Endothelial cell of umbilical vein (primary cell): Measurements from ENCODE around the gene ZNF182. TPM values are rescaled to one million over a fixed set of nuclear protein-coding genes. Genes with fewer than 3 reads are reported as not detected.

Source experiments
- BruUV-seq: library from RNA; stranded (reverse); fragments of 400-500 nt; replicated peaks from 2 replicates; lab custom pipeline; 2021; lab: Mats Ljungman, UMichigan
- CTCF ChIA-PET: fragments of 300-600, 350-600 bp; sonication (Branson Sonifier 250); formaldehyde crosslinking; loops from one replicate; lab custom pipeline; 2021; ENCODE audit warnings: antibody characterized with exemption, inconsistent platforms; lab: Charles Lee
- POLR2A ChIA-PET: fragments of 300-600, 350-600 bp; sonication (Branson Sonifier 250); formaldehyde crosslinking; loops from one replicate; lab custom pipeline; 2021; ENCODE audit warnings: antibody characterized with exemption, inconsistent platforms; lab: Charles Lee
- DNase-seq: peaks from one replicate; pipeline ENCODE4 v3.0.0-alpha.2; 2011; ENCODE audit warnings: low read depth, low spot score
- FAIRE-seq: peaks from 2 replicates; lab custom pipeline; 2011; peaks lifted over from hg19 to GRCh38; lab: Jason Lieb, UNC
- H2AFZ ChIP-seq: 2 replicates; pipeline ENCODE4 v1.6.0; 2012; ENCODE audit warnings: low read depth, low read length, control low read depth, inconsistent platforms
- H3K27ac ChIP-seq: 2 replicates; pipeline ENCODE4 v1.5.1; 2011; ENCODE audit warnings: low read depth, mild to moderate bottlenecking, control low read depth, low read length, moderate library complexity; ENCODE audit not compliant: insufficient read depth
- H3K27me3 ChIP-seq, 2 experiments: 2 replicates each; pipeline versions ENCODE4 v1.6.0 to v1.6.1; 2011; ENCODE audit warnings: low read length in 2 of 2, mixed read lengths in 1 of 2; ENCODE audit not compliant: control insufficient read depth in 2 of 2, insufficient read depth in 2 of 2
- H3K36me3 ChIP-seq, 2 experiments: 2 replicates in 1 of 2; 3 replicates in 1 of 2; pipeline ENCODE4 v1.5.1; 2011; ENCODE audit warnings: low read length in 2 of 2, mild to moderate bottlenecking in 1 of 2, moderate library complexity in 1 of 2; ENCODE audit not compliant: control insufficient read depth in 2 of 2, insufficient read depth in 2 of 2; ENCODE audit errors: extremely low read depth in 1 of 2
- H3K4me1 ChIP-seq: 3 replicates; pipeline ENCODE4 v1.5.1; 2011; ENCODE audit warnings: mild to moderate bottlenecking, low read length; ENCODE audit not compliant: control insufficient read depth, insufficient read depth; ENCODE audit errors: extremely low read depth
- H3K4me2 ChIP-seq: 2 replicates; pipeline ENCODE4 v1.6.1; 2011; ENCODE audit warnings: low read length, control low read depth, mixed read lengths; ENCODE audit not compliant: insufficient read depth
- H3K4me3 ChIP-seq, 3 experiments: fragments of 200-600 bp in 1 of 3; sonication (generic), shearing (Covaris generic) in 1 of 3; replicated peaks in 1 of 3; 2 replicates each; pipeline ENCODE4 v1.5.1; 2011 to 2016; ENCODE audit warnings: control low read depth in 3 of 3, low read length in 3 of 3, mild to moderate bottlenecking in 2 of 3, inconsistent platforms in 1 of 3, low read depth in 1 of 3, moderate library complexity in 1 of 3; ENCODE audit not compliant: insufficient read depth in 1 of 3
- H3K79me2 ChIP-seq: 2 replicates; pipeline ENCODE4 v1.6.0; 2012; ENCODE audit warnings: low read length, inconsistent platforms; ENCODE audit not compliant: control insufficient read depth, insufficient read depth
- H3K9ac ChIP-seq: replicated peaks from 2 replicates; pipeline ENCODE3; 2011; ENCODE audit warnings: low read length, control low read depth; ENCODE audit not compliant: insufficient read depth; ENCODE audit errors: extremely low read depth
- H3K9me1 ChIP-seq: replicated peaks from 3 replicates; pipeline ENCODE4 v1.6.0; 2011; ENCODE audit warnings: mild to moderate bottlenecking, low read length; ENCODE audit not compliant: control insufficient read depth, insufficient read depth; ENCODE audit errors: extremely low read depth
- H3K9me3 ChIP-seq: replicated peaks from 2 replicates; pipeline ENCODE4 v1.5.1; 2012; ENCODE audit warnings: low read length, inconsistent platforms; ENCODE audit not compliant: control insufficient read depth, insufficient read depth
- H4K20me1 ChIP-seq: replicated peaks from 2 replicates; pipeline ENCODE3; 2011; ENCODE audit warnings: mild to moderate bottlenecking, low read length; ENCODE audit not compliant: control insufficient read depth, insufficient read depth; ENCODE audit errors: extremely low read depth
- CTCF ChIP-seq, 2 donors: IDR thresholded peaks; 1 replicate in 1 of 2; 2 replicates in 1 of 2; pipeline ENCODE4 v1.5.1; 2011; ENCODE audit warnings: low read length in 2 of 2, mild to moderate bottlenecking in 2 of 2, moderate library complexity in 2 of 2, control low read depth in 1 of 2, inconsistent platforms in 1 of 2, low read depth in 1 of 2; ENCODE audit not compliant: insufficient read depth in 1 of 2; ENCODE audit errors: extremely low read depth in 1 of 2
- EZH2 ChIP-seq: IDR thresholded peaks from 2 replicates; pipeline ENCODE4 v1.6.1; 2012; ENCODE audit warnings: borderline replicate concordance, low read depth, mild to moderate bottlenecking, moderate library complexity, low read length, inconsistent platforms; ENCODE audit not compliant: severe bottlenecking
- FOS ChIP-seq: IDR thresholded peaks from 2 replicates; pipeline ENCODE4 v1.6.1; 2011; ENCODE audit warnings: mild to moderate bottlenecking, low read length, moderate library complexity, borderline replicate concordance; ENCODE audit not compliant: insufficient read depth
- GATA2 ChIP-seq: IDR thresholded peaks from 2 replicates; pipeline ENCODE4 v1.7.0; 2011; ENCODE audit warnings: low read depth, mild to moderate bottlenecking, moderate library complexity, mixed read lengths, low read length; ENCODE audit not compliant: insufficient read length, insufficient read depth
- JUN ChIP-seq: IDR thresholded peaks from 2 replicates; pipeline ENCODE4 v1.6.1; 2011; ENCODE audit warnings: borderline replicate concordance, low read depth; ENCODE audit not compliant: insufficient read length, insufficient read depth
- MAX ChIP-seq: IDR thresholded peaks from 2 replicates; pipeline ENCODE4 v1.6.1; 2011; ENCODE audit not compliant: insufficient read depth, insufficient read length
- MYC ChIP-seq: IDR thresholded peaks from one replicate; pipeline ENCODE4 v1.6.1; 2011; ENCODE audit warnings: mild to moderate bottlenecking, low read depth, low read length
- POLR2A ChIP-seq: IDR thresholded peaks from 2 replicates; pipeline ENCODE4 v1.6.1; 2012; ENCODE audit warnings: low read depth, mild to moderate bottlenecking, control low read depth, low read length
- POLR2AphosphoS5 ChIP-seq: IDR thresholded peaks from 2 replicates; pipeline ENCODE4 v1.6.1; 2012; ENCODE audit warnings: low read depth, mild to moderate bottlenecking, control low read depth, low read length, moderate library complexity; ENCODE audit not compliant: insufficient read depth
- dilution Hi-C: fragments of 300-500 bp; cut with MboI; formaldehyde crosslinking; loops from one replicate; pipeline ENCODE4 v1.15.0; 2019; ENCODE audit warnings: low sequenced_read_pairs; ENCODE audit not compliant: extremely low pct_ligation_motif_present
- intact Hi-C: fragments of 100-400 bp; cut with micrococcal nuclease; formaldehyde crosslinking; loops from one replicate; pipeline ENCODE4 v1.10.0; 2022
- polyA plus RNA-seq, 4 experiments: library from polyadenylated mRNA; depleted of rRNA in 3 of 4; stranded (reverse) in 3 of 4; unstranded in 1 of 4; fragments of >200 nt; gene quantifications; 2 replicates each; pipeline versions ENCODE4 v1.2.1 to v1.2.3, GENCODE V29; 2011 to 2012; ENCODE audit warnings: missing spikeins in 1 of 4
- total RNA-seq: library from RNA; stranded (reverse); gene quantifications from 2 replicates; pipeline ENCODE4 v1.2.3, GENCODE V29; 2021

Gene ZNF182
- total and polyA plus RNA-seq, 2 donors (not counting 3 experiments of a cell fraction or from before 2014, with no cell fraction given): 0.90 to 3.9 TPM

- no peak for TF ChIP-seq CTCF (IDR thresholded peaks at IDR 0.05; ENCODE audit: extremely low read depth in 1 of 2, insufficient read depth in 1 of 2, low read depth in 1 of 2, low read length in 2 of 2)
- TF ChIP-seq POLR2A: no peak
- TF ChIP-seq EZH2: no peak
- TF ChIP-seq MAX: no peak
- TF ChIP-seq JUN: no peak
- no peak for TF ChIP-seq POLR2AphosphoS5
- TF ChIP-seq FOS: no peak
- TF ChIP-seq GATA2: no peak
- no peak for TF ChIP-seq MYC
- intact Hi-C loops (no loop called here), dilution Hi-C loops (no loop called here)
- POLR2A ChIA-PET: no interaction called here
- Histone ChIP-seq H3K36me3 (peaks cover 0 to 1% of the 10 kb centered on the region in 2 experiments), H3K79me2 (no peaks in the 10 kb centered on the region), H2AFZ (no peak overlapping the region), H3K4me2 (no peak overlapping the region), H3K4me1 (no peaks in the 10 kb centered on the region), H3K9ac (no peak overlapping the region), H3K27me3 (no peaks in the 10 kb centered on the region), H3K27ac (no peak overlapping the region), H3K4me3 (no peak overlapping the region), H4K20me1 (no peaks in the 10 kb centered on the region), H3K9me1 (no peaks in the 10 kb centered on the region), H3K9me3 (peaks cover 4% of the 10 kb centered on the region)
- peak; percentile 43 for FAIRE-seq
- CTCF ChIA-PET: no interaction called here
- no TSS peak for BruUV-seq
- no peak for DNase-seq
These were observed 27.3 kb downstream of the ZNF182 start for GRCh38 chrX:47976254-47977151.
